Fibroblast of villous mesenchyme (primary cell): ENCODE measurements around the gene AFTPH. TPM values are rescaled to one million over a fixed set of nuclear protein-coding genes. Genes with fewer than 3 reads are reported as not detected.

Experiments
- DNase-seq: peaks from one replicate; pipeline ENCODE4 v3.0.0-alpha.2; 2010; ENCODE audit warnings: low read depth
- H3K4me3 ChIP-seq: 2 replicates; pipeline ENCODE4 v1.5.1; 2011; ENCODE audit warnings: low read depth, mild to moderate bottlenecking, low read length
- total RNA-seq: library from RNA; depleted of rRNA; stranded (reverse); fragments of >200 nt; gene quantifications from 2 replicates; pipeline ENCODE4 v1.2.3, GENCODE V29; 2012
- TF ChIP-seq, protein P1 (sequence below): IDR thresholded peaks from 2 replicates; pipeline ENCODE4 v1.5.1; 2012; ENCODE audit warnings: low read depth, mild to moderate bottlenecking, low read length; ENCODE audit not compliant: insufficient read depth

AFTPH gene
- total RNA-seq, 1 donor, result 40.2 TPM

DNA sequence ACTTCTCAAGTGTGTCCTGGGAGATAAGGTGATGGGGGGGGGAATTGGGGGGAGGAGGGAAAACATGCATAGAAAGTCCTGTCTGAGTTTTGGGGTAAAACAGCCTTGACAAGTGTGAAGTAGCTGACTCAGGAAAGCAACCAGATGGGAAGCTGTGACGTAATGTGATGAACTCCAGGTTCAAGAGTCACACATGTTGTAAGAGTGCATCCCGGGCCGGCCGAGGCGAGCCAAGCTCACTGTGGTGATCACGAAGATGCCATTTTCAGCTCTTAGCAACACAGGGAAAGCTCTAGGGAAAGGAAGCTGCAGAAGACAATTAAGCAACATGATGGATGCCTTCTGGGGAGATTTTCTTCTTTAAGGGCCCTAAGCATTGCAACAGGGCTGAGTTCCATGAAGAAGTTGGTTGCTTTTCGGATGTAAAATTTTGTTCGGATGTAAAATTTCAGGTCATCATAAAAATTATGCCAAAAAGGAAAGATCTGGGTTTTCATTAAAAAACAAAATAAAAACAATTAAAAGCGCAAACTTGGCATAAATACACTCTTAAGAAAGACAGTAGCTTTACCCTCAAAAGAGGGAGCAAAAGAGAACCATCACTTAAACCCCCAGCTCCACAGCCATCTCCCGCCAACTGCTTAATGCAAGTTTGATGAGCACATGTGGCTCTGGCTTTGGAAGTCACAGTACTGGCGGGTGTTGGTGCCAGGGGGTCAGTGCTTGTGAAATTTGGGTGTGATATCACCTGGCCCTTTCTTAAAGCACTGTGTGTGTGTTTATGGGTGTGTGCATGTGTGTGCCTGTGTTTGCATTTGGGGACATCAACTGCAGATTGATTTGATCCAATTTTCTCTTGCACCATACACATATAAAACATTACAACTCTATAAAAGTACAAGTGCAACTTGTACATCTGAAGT lies 110.5 kb downstream of the AFTPH start:
- peak; percentile 95 for DNase-seq
- no peak overlapping the region for H3K4me3 ChIP-seq
- TF ChIP-seq, protein P1, sequence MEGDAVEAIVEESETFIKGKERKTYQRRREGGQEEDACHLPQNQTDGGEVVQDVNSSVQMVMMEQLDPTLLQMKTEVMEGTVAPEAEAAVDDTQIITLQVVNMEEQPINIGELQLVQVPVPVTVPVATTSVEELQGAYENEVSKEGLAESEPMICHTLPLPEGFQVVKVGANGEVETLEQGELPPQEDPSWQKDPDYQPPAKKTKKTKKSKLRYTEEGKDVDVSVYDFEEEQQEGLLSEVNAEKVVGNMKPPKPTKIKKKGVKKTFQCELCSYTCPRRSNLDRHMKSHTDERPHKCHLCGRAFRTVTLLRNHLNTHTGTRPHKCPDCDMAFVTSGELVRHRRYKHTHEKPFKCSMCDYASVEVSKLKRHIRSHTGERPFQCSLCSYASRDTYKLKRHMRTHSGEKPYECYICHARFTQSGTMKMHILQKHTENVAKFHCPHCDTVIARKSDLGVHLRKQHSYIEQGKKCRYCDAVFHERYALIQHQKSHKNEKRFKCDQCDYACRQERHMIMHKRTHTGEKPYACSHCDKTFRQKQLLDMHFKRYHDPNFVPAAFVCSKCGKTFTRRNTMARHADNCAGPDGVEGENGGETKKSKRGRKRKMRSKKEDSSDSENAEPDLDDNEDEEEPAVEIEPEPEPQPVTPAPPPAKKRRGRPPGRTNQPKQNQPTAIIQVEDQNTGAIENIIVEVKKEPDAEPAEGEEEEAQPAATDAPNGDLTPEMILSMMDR, result no peak

DNA sequence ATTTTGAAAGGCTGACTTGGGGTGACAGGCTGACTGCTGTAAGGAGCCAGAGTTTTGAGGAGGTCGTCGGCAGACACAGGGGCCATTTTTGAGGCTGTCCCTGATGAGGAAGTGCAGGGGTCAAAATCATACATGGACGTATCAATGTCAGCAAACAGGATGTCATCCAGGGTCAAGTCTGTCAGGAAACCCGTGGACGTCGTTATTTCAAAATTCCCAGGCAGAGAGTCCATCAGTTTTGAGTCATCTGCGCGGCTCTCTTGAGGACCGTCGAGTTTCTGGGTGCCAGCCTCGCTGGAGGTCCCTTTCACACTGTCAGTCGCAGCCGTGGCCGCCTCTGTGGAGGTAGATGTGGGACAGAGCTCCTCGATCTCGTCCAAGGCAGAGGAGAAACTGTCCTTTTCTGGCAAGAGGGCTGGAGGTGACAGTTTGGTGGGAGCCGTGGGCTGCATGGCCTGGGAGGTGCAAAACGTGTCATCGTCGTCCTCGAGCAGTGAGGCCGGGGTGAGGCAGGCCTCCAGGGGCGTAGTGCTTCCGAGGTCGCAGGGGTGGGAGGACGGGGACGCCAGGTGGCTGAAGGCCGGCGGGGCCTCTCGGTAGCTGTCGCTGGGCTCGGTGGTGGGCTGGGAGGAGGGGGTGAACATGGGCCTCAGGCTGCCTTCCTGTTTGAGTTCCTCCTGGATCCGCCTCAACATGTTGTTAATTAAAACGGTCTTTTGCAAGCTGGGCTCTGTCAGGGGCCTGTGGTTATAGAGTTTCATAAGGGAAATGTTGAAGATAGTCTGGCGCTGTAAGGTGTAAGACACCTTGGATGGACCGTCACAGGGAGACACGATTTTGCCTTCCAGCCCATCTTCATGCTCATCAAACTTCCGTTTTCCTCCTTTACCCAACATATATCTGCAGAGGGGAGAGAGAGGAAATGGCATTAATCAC lies 112.1 kb downstream of the AFTPH start:
- no peak overlapping the region for H3K4me3 ChIP-seq
- DNase-seq, result no peak
- TF ChIP-seq, protein P1, result no peak

DNA sequence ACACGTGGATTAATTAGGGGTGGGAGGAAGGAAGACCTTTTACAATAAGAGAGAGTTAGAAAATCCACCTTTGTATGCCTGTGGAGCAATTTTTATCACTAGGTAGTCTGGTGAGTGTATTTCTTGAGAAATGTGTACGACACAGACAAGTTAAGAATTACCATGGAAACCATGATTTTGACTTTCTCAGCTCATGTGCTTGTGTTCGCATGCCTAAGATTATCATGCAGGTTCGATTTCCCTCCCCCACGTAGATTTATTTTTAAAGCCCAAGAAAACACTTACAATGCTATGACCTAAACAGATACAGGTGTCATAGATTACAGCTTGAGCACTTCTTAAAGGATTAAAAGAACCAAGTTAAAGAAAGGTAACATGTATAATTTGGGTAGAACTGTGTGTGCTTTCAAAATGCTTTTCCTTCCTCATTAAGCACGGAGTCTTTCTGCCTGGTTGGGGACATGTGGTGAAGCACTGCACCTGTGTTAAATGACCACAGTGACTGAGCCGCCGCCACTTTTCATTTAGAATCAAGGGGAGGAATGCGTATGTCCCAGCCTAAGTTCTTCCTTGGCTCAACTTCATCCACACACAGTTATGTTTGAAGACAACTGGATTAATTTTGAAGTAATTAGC lies 113.0 kb downstream of the AFTPH start:
- TF ChIP-seq, protein P1, result no peak
- H3K4me3 ChIP-seq, result no peak overlapping the region
- DNase-seq, result no peak

DNA sequence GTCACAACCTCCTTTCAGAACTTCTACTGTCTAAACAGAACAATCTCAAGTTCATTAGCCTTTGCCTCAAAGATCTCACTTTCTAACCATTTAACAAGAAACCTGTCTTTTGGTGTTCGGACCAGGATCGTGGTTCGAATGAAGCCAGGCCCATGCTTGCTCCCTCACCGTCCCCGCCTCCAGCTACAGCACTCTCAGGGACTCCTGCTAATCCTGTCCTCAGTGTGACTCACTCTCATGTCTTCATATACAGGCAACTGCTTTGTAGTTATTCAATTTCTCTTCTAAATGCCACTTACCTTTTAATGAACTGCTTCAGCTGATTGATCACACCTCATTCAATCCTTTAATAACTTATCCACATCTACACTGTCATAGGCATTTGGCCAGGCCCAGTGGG lies 113.8 kb downstream of the AFTPH start:
- TF ChIP-seq, protein P1, result no peak
- DNase-seq, result no peak
- H3K4me3 ChIP-seq, result no peak overlapping the region

DNA sequence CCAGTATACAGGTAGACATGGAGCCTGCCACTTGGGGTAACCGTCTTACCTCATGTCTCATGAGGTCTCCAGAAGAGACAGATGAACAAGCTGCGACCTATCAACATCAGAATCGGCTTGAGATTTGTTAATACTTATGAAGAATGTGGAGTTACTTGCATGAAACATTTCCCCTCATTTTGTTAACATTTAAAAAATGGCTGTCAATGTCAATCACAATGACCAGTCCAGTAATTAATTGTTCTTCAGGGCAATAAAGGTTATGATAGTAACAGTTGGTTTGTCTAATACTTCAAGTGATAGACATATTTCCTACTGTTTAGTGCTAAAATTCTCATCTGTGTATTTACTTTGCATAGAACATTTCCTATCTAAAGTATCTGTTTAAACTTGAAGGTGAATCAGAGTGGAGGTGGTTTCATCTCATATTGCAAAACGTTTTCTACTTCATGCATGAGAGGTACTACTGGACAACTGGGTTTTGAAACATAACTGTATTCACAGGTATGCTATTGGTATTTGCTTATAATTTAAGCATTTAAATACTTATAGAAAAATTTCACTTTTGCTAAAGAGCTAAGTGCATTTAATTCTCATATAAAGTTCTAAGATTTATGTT lies 114.5 kb downstream of the AFTPH start:
- H3K4me3 ChIP-seq, result no peak overlapping the region
- TF ChIP-seq, protein P1, result no peak
- DNase-seq, result no peak

DNA sequence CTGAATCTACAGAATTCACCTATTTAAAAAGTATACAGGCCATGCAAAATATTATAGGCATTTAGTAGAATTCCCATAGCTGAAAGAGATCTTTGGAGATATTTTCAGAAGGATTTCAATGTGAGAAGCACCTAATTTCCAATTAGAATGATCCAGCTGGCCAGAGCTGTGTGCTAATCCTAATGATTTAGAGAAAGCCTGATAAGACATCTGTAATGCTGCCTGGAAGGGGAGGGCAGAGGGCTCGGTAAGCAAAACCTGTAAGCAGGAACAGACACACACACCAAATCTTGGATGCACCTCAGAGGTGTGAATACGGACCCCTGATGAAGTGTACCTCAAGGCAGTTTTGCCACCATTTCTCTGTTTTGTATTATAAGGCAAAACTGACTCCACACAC lies 115.6 kb downstream of the AFTPH start:
- H3K4me3 ChIP-seq, result no peak overlapping the region
- no peak for DNase-seq
- TF ChIP-seq, protein P1, result no peak
